K562 (cell line): ENCODE results near the gene QRICH1. TPM values are rescaled to one million over a fixed set of nuclear protein-coding genes. Genes with fewer than 3 reads are reported as not detected.

Experiments used
- ATAC-seq: fragments of 200-7000 bp; cut with Tn5 transposase; 3 replicates; pipeline ENCODE4 v1.9.1; 2020; ENCODE audit warnings: moderate library complexity
- BruUV-seq: library from RNA; stranded (reverse); fragments of 400-500 nt; replicated peaks from 2 replicates; lab custom pipeline; 2021; lab: Mats Ljungman, UMichigan
- CTCF ChIA-PET: fragments of 300-600 bp; formaldehyde crosslinking; extraction: SDS; loops from one replicate; lab custom pipeline; 2021; ENCODE audit warnings: low intra/inter-chr PET ratio; lab: Yijun Ruan, JAX
- POLR2A ChIA-PET: fragments of 300-600, 350-650 bp; sonication (Branson Sonifier 250); formaldehyde crosslinking; extraction: SDS; loops from one replicate; lab custom pipeline; 2021; ENCODE audit warnings: antibody characterized with exemption, inconsistent platforms; lab: Yijun Ruan, JAX
- DNase-seq, 4 experiments: peaks; one replicate each; pipeline versions ENCODE4 v3.0.0 to v3.0.0-alpha.2; 2011 to 2018; ENCODE audit warnings: low spot score in 3 of 4, mixed read lengths in 3 of 4; ENCODE audit errors: extremely low read depth in 1 of 4
- FAIRE-seq: peaks from 2 replicates; lab custom pipeline; 2011; peaks lifted over from hg19 to GRCh38; lab: Jason Lieb, UNC
- H2AFZ ChIP-seq: 2 replicates; pipeline ENCODE4 v1.6.0; 2011; ENCODE audit warnings: low read depth, low read length, control low read depth, inconsistent platforms
- H3K27ac ChIP-seq: fragments of 200-600 bp; 3 replicates; pipeline ENCODE4 v1.8.0; 2011; ENCODE audit warnings: low read depth, mild to moderate bottlenecking, control low read depth, inconsistent platforms, low read length, moderate library complexity, mixed read lengths; ENCODE audit errors: extremely low read depth
- H3K27me3 ChIP-seq, 2 experiments: fragments of 300-600 bp in 1 of 2; 2 replicates in 1 of 2; 3 replicates in 1 of 2; pipeline versions ENCODE4 v1.6.0 to v1.8.0; 2011; ENCODE audit warnings: inconsistent platforms in 2 of 2, low read length in 2 of 2, mild to moderate bottlenecking in 1 of 2, mixed read lengths in 1 of 2, moderate library complexity in 1 of 2; ENCODE audit not compliant: control insufficient read depth in 2 of 2, insufficient read depth in 2 of 2
- H3K36me3 ChIP-seq: fragments of 300-600 bp; 3 replicates; pipeline ENCODE4 v1.8.0; 2011; ENCODE audit warnings: mild to moderate bottlenecking, low read length, inconsistent platforms; ENCODE audit not compliant: control insufficient read depth, insufficient read depth
- H3K4me1 ChIP-seq, 2 experiments: fragments of 200-600 bp in 1 of 2; replicated peaks in 1 of 2; 2 replicates in 1 of 2; 3 replicates in 1 of 2; pipeline versions ENCODE4 v1.5.1 to v1.8.0; 2011; ENCODE audit warnings: inconsistent platforms in 2 of 2, low read length in 2 of 2, mild to moderate bottlenecking in 1 of 2, mixed read lengths in 1 of 2, moderate library complexity in 1 of 2; ENCODE audit not compliant: control insufficient read depth in 2 of 2, insufficient read depth in 2 of 2
- H3K4me2 ChIP-seq: 2 replicates; pipeline ENCODE4 v1.6.1; 2011; ENCODE audit warnings: low read length, control low read depth, inconsistent platforms, mixed read lengths; ENCODE audit not compliant: insufficient read depth
- H3K4me3 ChIP-seq: fragments of 200-600 bp; sonication (generic), shearing (Covaris generic); 2 replicates; pipeline ENCODE4 v1.5.1; 2016; ENCODE audit warnings: control low read depth, inconsistent platforms
- H3K79me2 ChIP-seq: fragments of 200-600 bp; 3 replicates; pipeline ENCODE4 v1.8.0; 2011; ENCODE audit warnings: low read length, inconsistent platforms; ENCODE audit not compliant: control insufficient read depth, insufficient read depth
- H3K9ac ChIP-seq, 2 experiments: 2 replicates each; pipeline versions ENCODE4 v1.6.0 to v1.6.1; 2011; ENCODE audit warnings: low read depth in 2 of 2, low read length in 2 of 2, control low read depth in 1 of 2, inconsistent platforms in 1 of 2, mild to moderate bottlenecking in 1 of 2, mixed read lengths in 1 of 2; ENCODE audit not compliant: insufficient read depth in 1 of 2
- H3K9me1 ChIP-seq: one replicate; pipeline ENCODE4 v1.6.0; 2011; ENCODE audit warnings: inconsistent platforms, mild to moderate bottlenecking, low read length, moderate library complexity; ENCODE audit not compliant: control insufficient read depth, insufficient read depth
- H3K9me3 ChIP-seq: replicated peaks from 2 replicates; pipeline ENCODE4 v1.5.1; 2011; ENCODE audit warnings: low read depth, low read length, inconsistent platforms; ENCODE audit not compliant: control insufficient read depth, insufficient read depth
- H4K20me1 ChIP-seq: replicated peaks from 2 replicates; pipeline ENCODE4 v1.6.1; 2011; ENCODE audit warnings: low read length, inconsistent platforms, mixed read lengths; ENCODE audit not compliant: control insufficient read depth, insufficient read depth
- ATF1 ChIP-seq, 2 experiments: fragments of 450-650 bp in 1 of 2; IDR thresholded peaks; 2 replicates each; pipeline ENCODE4 v1.6.1; 2016; ENCODE audit warnings: missing compliant biosample characterization in 1 of 2, missing genetic modification characterization in 1 of 2
- CBFA2T2 ChIP-seq: fragments of 450-650 bp; conservative IDR thresholded peaks from 2 replicates; pipeline ENCODE4 v1.6.1; 2017; ENCODE audit warnings: mild to moderate bottlenecking
- FOXK2 ChIP-seq, 2 experiments: fragments of 450-650 bp; IDR thresholded peaks in 1 of 2; conservative IDR thresholded peaks in 1 of 2; 2 replicates each; pipeline ENCODE4 v1.6.1; 2016; ENCODE audit warnings: low read depth in 2 of 2, mild to moderate bottlenecking in 1 of 2
- HDAC3 ChIP-seq: fragments of 450-650 bp; IDR thresholded peaks from 2 replicates; pipeline ENCODE4 v1.6.1; 2018; ENCODE audit warnings: borderline replicate concordance, mild to moderate bottlenecking, moderate library complexity; ENCODE audit not compliant: partially characterized antibody
- HMGN3 ChIP-seq: IDR thresholded peaks from 2 replicates; pipeline ENCODE4 v1.6.1; 2011; ENCODE audit warnings: borderline replicate concordance, low read depth, mild to moderate bottlenecking, mixed read lengths, low read length; ENCODE audit not compliant: insufficient read length; ENCODE audit errors: extremely low read depth
- MED1 ChIP-seq: sonication (generic); formaldehyde crosslinking; IDR thresholded peaks from 2 replicates; pipeline ENCODE4 v1.8.1; 2023; ENCODE audit warnings: missing genetic modification reagents, borderline replicate concordance
- MTF1 ChIP-seq: fragments of 250-450 bp; sonication (Bioruptor Pico); IDR thresholded peaks from 2 replicates; pipeline ENCODE4 v1.9.0; 2021; ENCODE audit warnings: moderate library complexity, mild to moderate bottlenecking, inconsistent platforms, borderline replicate concordance
- PHF8 ChIP-seq: fragments of 200-600 bp; sonication (generic); IDR thresholded peaks from 2 replicates; pipeline ENCODE4 v1.6.1; 2012; ENCODE audit warnings: mixed run types, mild to moderate bottlenecking, inconsistent platforms, low read length, moderate library complexity, borderline replicate concordance
- SMAD3 ChIP-seq: fragments of 450-650 bp; formaldehyde crosslinking; conservative IDR thresholded peaks from 2 replicates; pipeline ENCODE4 v1.4.0; 2020; ENCODE audit warnings: mild to moderate bottlenecking
- SREBF2 ChIP-seq: sonication (generic); formaldehyde crosslinking; IDR thresholded peaks from 2 replicates; pipeline ENCODE4 v1.4.0; 2020; ENCODE audit warnings: mild to moderate bottlenecking, missing genetic modification reagents
- TAF1 ChIP-seq: IDR thresholded peaks from 2 replicates; pipeline ENCODE4 v1.6.1; 2011; ENCODE audit warnings: mild to moderate bottlenecking, low read length, moderate library complexity; ENCODE audit not compliant: insufficient read depth, control insufficient read depth, severe bottlenecking; ENCODE audit errors: extremely low read depth
- TAF7 ChIP-seq: fragments of 450-650 bp; IDR thresholded peaks from 2 replicates; pipeline ENCODE4 v1.6.1; 2016; ENCODE audit warnings: missing genetic modification characterization, missing compliant biosample characterization
- TCF3 ChIP-seq: sonication (generic); formaldehyde crosslinking; IDR thresholded peaks from 2 replicates; pipeline ENCODE4 v1.4.0; 2020; ENCODE audit warnings: mild to moderate bottlenecking, missing genetic modification reagents
- TEAD2 ChIP-seq: fragments of 450-650 bp; IDR thresholded peaks from 2 replicates; pipeline ENCODE4 v1.6.1; 2016; ENCODE audit warnings: missing genetic modification characterization, control low read depth, missing compliant biosample characterization
- TEAD4 ChIP-seq, 2 experiments: sonication (generic) in 1 of 2; formaldehyde crosslinking in 1 of 2; IDR thresholded peaks; 2 replicates each; pipeline versions ENCODE4 v1.6.1 to v1.8.0; 2012 to 2022; ENCODE audit warnings: borderline replicate concordance in 1 of 2, inconsistent platforms in 1 of 2, low read length in 1 of 2, mild to moderate bottlenecking in 1 of 2, missing genetic modification reagents in 1 of 2
- ZC3H8 ChIP-seq: fragments of 450-650 bp; IDR thresholded peaks from 2 replicates; pipeline ENCODE4 v1.6.1; 2017
- ZNF174 ChIP-seq: fragments of 250-450 bp; sonication (Bioruptor Pico); IDR thresholded peaks from 2 replicates; pipeline ENCODE4 v1.4.0; 2020; ENCODE audit warnings: mild to moderate bottlenecking
- WGBS: fragments of 100-300 bp; shearing (Covaris generic); methylation state at CpG from one replicate; pipeline ENCODE4 v1.1.6; 2016; ENCODE audit warnings: low coverage, mixed read lengths; ENCODE audit not compliant: insufficient coverage; ENCODE audit errors: missing lambda C conversion rate; 5-methylcytosine and 5-hydroxymethylcytosine counted together
- in situ Hi-C: fragments of 300-500 bp; cut with MboI; formaldehyde crosslinking; loops from 4 replicates; pipeline ENCODE4 v1.15.0; 2018; ENCODE audit warnings: inconsistent platforms, mixed read lengths
- intact Hi-C: fragments of 100-400 bp; cut with micrococcal nuclease; formaldehyde crosslinking; loops from 2 replicates; pipeline ENCODE4 v1.14.2; 2022
- polyA plus RNA-seq, 8 experiments: library from polyadenylated mRNA; depleted of rRNA in 4 of 8; stranded (reverse) in 5 of 8; unstranded in 3 of 8; fragments of >200 nt; fragmentation: Nextera tagmentation in 2 of 8; fragmentation: Illumina TruSeq in 1 of 8; extraction: Ambion mirVana in 2 of 8; extraction: Trizol in 1 of 8; gene quantifications; 2 replicates each; pipeline versions ENCODE4 v1.2.1 to v1.2.3, GENCODE V29; 2011 to 2014; ENCODE audit warnings: inconsistent platforms in 1 of 8, missing spikeins in 1 of 8
- total RNA-seq, 7 experiments: library from RNA; depleted of rRNA in 6 of 7; stranded (reverse); fragments of >200 nt in 6 of 7; fragmentation: Illumina TruSeq in 2 of 7; extraction: Trizol in 2 of 7; gene quantifications; 2 replicates each; pipeline versions ENCODE4 v1.2.1 to v1.2.3, GENCODE V29; 2011 to 2021; ENCODE audit warnings: low replicate concordance in 1 of 7
- TF ChIP-seq, protein P1 (sequence below), 2 experiments: fragments of 150-350 bp in 1 of 2; IDR thresholded peaks; 2 replicates each; pipeline ENCODE4 v1.6.1; 2012 to 2016; ENCODE audit warnings: low read depth in 2 of 2, low read length in 2 of 2, mild to moderate bottlenecking in 1 of 2, moderate library complexity in 1 of 2

Gene QRICH1
- total and polyA plus RNA-seq, 9 of the 15 experiments (the other 6 are each of a cell fraction or from before 2014, with no cell fraction given) = 20.1 to 99.2 (median 56.7) TPM

DNA sequence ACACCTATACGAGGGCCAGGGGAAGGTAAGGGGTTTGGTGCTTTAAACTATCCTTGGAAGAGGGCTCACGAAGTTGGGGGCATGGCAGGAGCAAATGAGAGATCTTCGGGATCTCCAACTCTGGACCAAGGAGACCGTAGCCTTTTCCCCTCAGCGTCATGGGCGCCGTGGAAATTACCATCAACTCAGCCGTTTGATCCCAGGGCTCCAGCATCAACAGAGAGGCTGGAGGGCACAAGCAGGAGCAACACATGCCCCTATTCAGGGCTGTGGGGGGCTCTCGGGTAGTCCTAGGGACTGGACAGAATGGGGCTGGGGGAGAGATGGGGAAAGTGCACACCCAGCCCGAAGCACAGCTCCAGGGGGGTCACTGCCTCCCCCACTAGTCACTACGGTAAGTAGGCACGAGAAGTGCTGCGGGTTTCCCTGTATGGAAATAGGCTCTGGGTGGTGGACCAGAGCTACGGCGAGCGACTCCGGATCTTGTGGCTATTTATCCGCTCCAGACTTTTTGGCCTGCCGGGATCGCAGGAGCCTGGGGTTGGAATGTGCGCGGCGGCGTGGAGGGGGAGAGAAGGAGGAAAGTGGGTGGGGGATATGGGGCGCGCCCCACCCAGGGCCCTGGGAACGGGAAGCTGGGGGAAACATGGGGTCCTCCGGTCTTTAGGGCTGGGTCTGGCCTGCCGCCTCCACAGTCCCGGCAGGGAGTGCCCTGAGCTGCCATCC, 39.5 kb upstream of the QRICH1 start:
- Histone ChIP-seq H3K4me3 (peak overlapping the region; percentile 53), H3K4me1 (peaks cover 2 to 32% of the 10 kb centered on the region in 2 experiments; a peak in 4 of 5 replicates), H3K36me3 (no peaks in the 10 kb centered on the region), H3K79me2 (no peaks in the 10 kb centered on the region; the same call in 2 of the 3 replicates), H3K4me2 (peak overlapping the region; percentile 86), H3K9me3 (no peaks in the 10 kb centered on the region), H2AFZ (peak overlapping the region; percentile 99), H3K27ac (peak overlapping the region; percentile 77), H4K20me1 (no peaks in the 10 kb centered on the region), H3K27me3 (peaks cover 0 to 5% of the 10 kb centered on the region in 2 experiments; a peak in 1 of 5 replicates), H3K9ac (peak overlapping the region; percentile 81 to 89), H3K9me1 (no peaks in the 10 kb centered on the region)
- ChIA-PET CTCF (no interaction called here), POLR2A (interaction anchor here (0.6 to 0.8 kb wide), 2 partner anchors 32 to 277 kb away, joined by 3 read pairs; partner anchors contain the start of gene CCDC71)
- DNase-seq (peak; percentile 75 to 86 (median 82)), FAIRE-seq (peak; percentile 48), ATAC-seq (peak; percentile 89)
- BruUV-seq = no TSS peak
- in situ Hi-C loops = no loop called here
- 3% methylated on average over 18 of the region's 30 CpGs for WGBS
- intact Hi-C loops = no loop called here
- TF ChIP-seq, protein P1, sequence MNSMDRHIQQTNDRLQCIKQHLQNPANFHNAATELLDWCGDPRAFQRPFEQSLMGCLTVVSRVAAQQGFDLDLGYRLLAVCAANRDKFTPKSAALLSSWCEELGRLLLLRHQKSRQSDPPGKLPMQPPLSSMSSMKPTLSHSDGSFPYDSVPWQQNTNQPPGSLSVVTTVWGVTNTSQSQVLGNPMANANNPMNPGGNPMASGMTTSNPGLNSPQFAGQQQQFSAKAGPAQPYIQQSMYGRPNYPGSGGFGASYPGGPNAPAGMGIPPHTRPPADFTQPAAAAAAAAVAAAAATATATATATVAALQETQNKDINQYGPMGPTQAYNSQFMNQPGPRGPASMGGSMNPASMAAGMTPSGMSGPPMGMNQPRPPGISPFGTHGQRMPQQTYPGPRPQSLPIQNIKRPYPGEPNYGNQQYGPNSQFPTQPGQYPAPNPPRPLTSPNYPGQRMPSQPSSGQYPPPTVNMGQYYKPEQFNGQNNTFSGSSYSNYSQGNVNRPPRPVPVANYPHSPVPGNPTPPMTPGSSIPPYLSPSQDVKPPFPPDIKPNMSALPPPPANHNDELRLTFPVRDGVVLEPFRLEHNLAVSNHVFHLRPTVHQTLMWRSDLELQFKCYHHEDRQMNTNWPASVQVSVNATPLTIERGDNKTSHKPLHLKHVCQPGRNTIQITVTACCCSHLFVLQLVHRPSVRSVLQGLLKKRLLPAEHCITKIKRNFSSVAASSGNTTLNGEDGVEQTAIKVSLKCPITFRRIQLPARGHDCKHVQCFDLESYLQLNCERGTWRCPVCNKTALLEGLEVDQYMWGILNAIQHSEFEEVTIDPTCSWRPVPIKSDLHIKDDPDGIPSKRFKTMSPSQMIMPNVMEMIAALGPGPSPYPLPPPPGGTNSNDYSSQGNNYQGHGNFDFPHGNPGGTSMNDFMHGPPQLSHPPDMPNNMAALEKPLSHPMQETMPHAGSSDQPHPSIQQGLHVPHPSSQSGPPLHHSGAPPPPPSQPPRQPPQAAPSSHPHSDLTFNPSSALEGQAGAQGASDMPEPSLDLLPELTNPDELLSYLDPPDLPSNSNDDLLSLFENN (IDR thresholded peaks at IDR 0.05; ENCODE audit: low read depth in 2 of 2, low read length in 2 of 2) = no peak
- TF ChIP-seq TAF1 (peak; percentile 66), MTF1 (CRISPR knock-in tag) (no peak), FOXK2 (conservative IDR thresholded peaks at IDR 0.05 in 1 of 2, IDR thresholded peaks at IDR 0.05 in 1 of 2; ENCODE audit: low read depth in 2 of 2) (no peak), SMAD3 (CRISPR knock-in tag) (no peak), ZNF174 (no peak), TEAD2 (tag) (peak; percentile 77), ATF1 (CRISPR knock-in tag; IDR thresholded peaks at IDR 0.05) (no peak), ATF1 (tag; IDR thresholded peaks at IDR 0.05) (no peak), TCF3 (no peak), MED1 (CRISPR knock-in tag) (no peak), ZC3H8 (no peak), TEAD4 (IDR thresholded peaks at IDR 0.05; ENCODE audit: low read length) (peak; percentile 65), TEAD4 (CRISPR knock-in tag; IDR thresholded peaks at IDR 0.05; ENCODE audit: borderline replicate concordance) (no peak), CBFA2T2 (no peak), PHF8 (peak; percentile 36; the same call in 1 of the 2 replicates), HDAC3 (peak; percentile 42), TAF7 (tag) (peak; percentile 42; the same call in 1 of the 2 replicates), HMGN3 (peak; percentile 31), SREBF2 (CRISPR knock-in tag) (no peak)
